B cell (primary cell): ENCODE data around the gene VWA5A. TPM values are rescaled to one million over a fixed set of nuclear protein-coding genes. Genes with fewer than 3 reads are reported as not detected.

ENCODE experiments used
- ATAC-seq: fragments of 200-7000 bp; cut with Tn5 transposase; one replicate; pipeline ENCODE4 v1.10.0; 2021; ENCODE audit warnings: low read depth, mild to moderate bottlenecking, moderate number of reproducible peaks, moderate library complexity
- CTCF ChIA-PET: fragments of 350-600 bp; sonication (Branson Sonifier 250); formaldehyde crosslinking; loops from one replicate; lab custom pipeline; 2021; ENCODE audit warnings: antibody characterized with exemption, inconsistent platforms; lab: Charles Lee
- POLR2A ChIA-PET: fragments of 350-600 bp; sonication (Branson Sonifier 250); formaldehyde crosslinking; loops from one replicate; lab custom pipeline; 2021; ENCODE audit warnings: antibody characterized with exemption; lab: Charles Lee
- DNase-seq: peaks from one replicate; pipeline ENCODE4 v3.0.0; 2013
- H2AFZ ChIP-seq: 2 replicates; pipeline ENCODE4 v1.6.1; 2012; ENCODE audit warnings: mild to moderate bottlenecking, low read depth, low read length; ENCODE audit not compliant: insufficient read depth, poor library complexity, severe bottlenecking
- H3K27ac ChIP-seq, 2 donors: 1 replicate in 1 of 2; 2 replicates in 1 of 2; pipeline ENCODE4 v1.5.1; 2012 to 2013; ENCODE audit warnings: low read length in 2 of 2, mild to moderate bottlenecking in 2 of 2, moderate library complexity in 1 of 2
- H3K27me3 ChIP-seq, 4 experiments: fragments of 200-600 bp in 1 of 4; sonication (generic) in 1 of 4; replicated peaks in 1 of 4; 1 replicate in 2 of 4; 2 replicates in 2 of 4; pipeline versions ENCODE4 v1.6.1 to v1.7.0; 2013 to 2016; ENCODE audit warnings: low read length in 3 of 4, mild to moderate bottlenecking in 2 of 4, mixed read lengths in 1 of 4, moderate library complexity in 1 of 4; ENCODE audit not compliant: insufficient read depth in 4 of 4, control insufficient read depth in 3 of 4; ENCODE audit errors: control extremely low read depth in 1 of 4
- H3K36me3 ChIP-seq, 2 experiments: replicated peaks in 1 of 2; 1 replicate in 1 of 2; 2 replicates in 1 of 2; pipeline versions ENCODE4 v1.6.1 to v1.7.1; 2013; ENCODE audit warnings: low read length in 1 of 2; ENCODE audit not compliant: insufficient read depth in 2 of 2, control insufficient read depth in 1 of 2; ENCODE audit errors: control extremely low read depth in 1 of 2, extremely low read depth in 1 of 2
- H3K4me1 ChIP-seq, 2 donors: fragments of 200-600 bp in 1 of 2; sonication (generic) in 1 of 2; 1 replicate in 1 of 2; 2 replicates in 1 of 2; pipeline versions ENCODE4 v1.5.1 to v1.6.1; 2013 to 2017; ENCODE audit warnings: low read length in 2 of 2; ENCODE audit not compliant: control insufficient read depth in 2 of 2, insufficient read depth in 2 of 2
- H3K4me2 ChIP-seq: replicated peaks from 2 replicates; pipeline ENCODE3; 2012; ENCODE audit warnings: mild to moderate bottlenecking, low read depth, low read length; ENCODE audit not compliant: poor library complexity, severe bottlenecking
- H3K4me3 ChIP-seq, 5 experiments: fragments of 200-600 bp in 1 of 5; sonication (generic) in 1 of 5; 1 replicate in 3 of 5; 2 replicates in 2 of 5; pipeline versions ENCODE4 v1.5.1 to v1.7.0; 2011 to 2016; ENCODE audit warnings: low read length in 4 of 5, mild to moderate bottlenecking in 4 of 5, low read depth in 2 of 5, control low read depth in 1 of 5, moderate library complexity in 1 of 5; ENCODE audit not compliant: insufficient read depth in 1 of 5; ENCODE audit errors: control extremely low read depth in 1 of 5, extremely low read depth in 1 of 5
- H3K79me2 ChIP-seq: fragments of 200-600 bp; sonication (generic); one replicate; pipeline ENCODE4 v1.6.0; 2016; ENCODE audit warnings: low read length; ENCODE audit not compliant: control insufficient read depth, insufficient read depth
- H3K9ac ChIP-seq: fragments of 200-600 bp; sonication (generic); 2 replicates; pipeline ENCODE4 v1.6.1; 2017; ENCODE audit warnings: mild to moderate bottlenecking, low read length, moderate library complexity
- H3K9me3 ChIP-seq, 3 donors: one replicate each; pipeline versions ENCODE4 v1.6.1 to v1.7.1; 2013; ENCODE audit warnings: low read length in 2 of 3; ENCODE audit not compliant: control insufficient read depth in 2 of 3, insufficient read depth in 1 of 3; ENCODE audit errors: control extremely low read depth in 1 of 3
- H4K20me1 ChIP-seq: 2 replicates; pipeline ENCODE4 v1.6.0; 2012; ENCODE audit warnings: mild to moderate bottlenecking, low read length; ENCODE audit not compliant: insufficient read depth, control insufficient read depth, poor library complexity, severe bottlenecking
- H3K27ac Mint-ChIP-seq: one replicate; pipeline ENCODE4 v1.8.0; 2021; ENCODE audit warnings: mixed read lengths
- H3K27me3 Mint-ChIP-seq: one replicate; pipeline ENCODE4 v1.8.0; 2021; ENCODE audit warnings: mixed read lengths
- H3K4me1 Mint-ChIP-seq: one replicate; pipeline ENCODE4 v1.8.0; 2021; ENCODE audit warnings: mixed read lengths
- H3K4me3 Mint-ChIP-seq: one replicate; pipeline ENCODE4 v1.8.0; 2021; ENCODE audit warnings: mixed read lengths
- H3K9me3 Mint-ChIP-seq: one replicate; pipeline ENCODE4 v1.8.0; 2022; ENCODE audit warnings: mixed read lengths; ENCODE audit not compliant: insufficient read depth
- EZH2 ChIP-seq: IDR thresholded peaks from 2 replicates; pipeline ENCODE4 v1.6.1; 2012; ENCODE audit warnings: borderline replicate concordance, low read depth, mild to moderate bottlenecking, moderate library complexity, low read length; ENCODE audit not compliant: insufficient read depth, poor library complexity, severe bottlenecking
- whole genome bisulfite sequencing: methylation state at CpG from one replicate; pipeline ENCODE4 v1.1.5; 2013; ENCODE audit warnings: missing lambda C conversion rate; ENCODE audit not compliant: insufficient coverage; 5-methylcytosine and 5-hydroxymethylcytosine counted together
- intact Hi-C: fragments of 100-400 bp; cut with micrococcal nuclease; formaldehyde crosslinking; loops from one replicate; pipeline ENCODE4 v1.10.0; 2022
- polyA plus RNA-seq: library from polyadenylated mRNA; depleted of rRNA; stranded (reverse); fragments of >200 nt; gene quantifications from 2 replicates; pipeline ENCODE4 v1.2.3, GENCODE V29; 2012
- total RNA-seq, 2 donors: library from RNA; stranded (reverse); fragments of 120-200 nt in 1 of 2; gene quantifications; 1 replicate in 1 of 2; 2 replicates in 1 of 2; pipeline versions ENCODE4 v1.2.3 to v1.2.4, GENCODE V29; 2013 to 2022
- TF ChIP-seq, protein P1 (sequence below): fragments of 200-600 bp; IDR thresholded peaks from one replicate; pipeline ENCODE4 v1.8.0; 2022; ENCODE audit warnings: antibody characterized with exemption, mild to moderate bottlenecking

VWA5A gene
- total and polyA plus RNA-seq, 2 donors (not counting 1 experiment from before 2014, with no cell fraction given) = 4.9 to 6.3 TPM

- DNase-seq = no peak
- Histone ChIP-seq H3K79me2 (no peaks in the 10 kb centered on the region), H4K20me1 (no peaks in the 10 kb centered on the region), H3K4me3 (no peak overlapping the region), H3K4me1 (no peaks in the 10 kb centered on the region), H3K9me3 (no peaks in the 10 kb centered on the region), H2AFZ (no peak overlapping the region), H3K36me3 (no peaks in the 10 kb centered on the region), H3K9ac (no peak overlapping the region), H3K4me2 (no peak overlapping the region), H3K27me3 (no peaks in the 10 kb centered on the region), H3K27ac (no peak overlapping the region)
- WGBS = no CpG with 5 or more reads among the region's 2 CpGs
- no peak for ATAC-seq
- H3K27me3 Mint-ChIP-seq = peaks cover 8% of the 10 kb centered on the region
- ChIA-PET CTCF (no interaction called here), POLR2A (no interaction called here)
- H3K4me1 Mint-ChIP-seq = peaks cover 4% of the 10 kb centered on the region
- no peak overlapping the region for H3K4me3 Mint-ChIP-seq
- intact Hi-C loops = no loop called here
- H3K9me3 Mint-ChIP-seq = no peaks in the 10 kb centered on the region
- TF ChIP-seq, protein P1, sequence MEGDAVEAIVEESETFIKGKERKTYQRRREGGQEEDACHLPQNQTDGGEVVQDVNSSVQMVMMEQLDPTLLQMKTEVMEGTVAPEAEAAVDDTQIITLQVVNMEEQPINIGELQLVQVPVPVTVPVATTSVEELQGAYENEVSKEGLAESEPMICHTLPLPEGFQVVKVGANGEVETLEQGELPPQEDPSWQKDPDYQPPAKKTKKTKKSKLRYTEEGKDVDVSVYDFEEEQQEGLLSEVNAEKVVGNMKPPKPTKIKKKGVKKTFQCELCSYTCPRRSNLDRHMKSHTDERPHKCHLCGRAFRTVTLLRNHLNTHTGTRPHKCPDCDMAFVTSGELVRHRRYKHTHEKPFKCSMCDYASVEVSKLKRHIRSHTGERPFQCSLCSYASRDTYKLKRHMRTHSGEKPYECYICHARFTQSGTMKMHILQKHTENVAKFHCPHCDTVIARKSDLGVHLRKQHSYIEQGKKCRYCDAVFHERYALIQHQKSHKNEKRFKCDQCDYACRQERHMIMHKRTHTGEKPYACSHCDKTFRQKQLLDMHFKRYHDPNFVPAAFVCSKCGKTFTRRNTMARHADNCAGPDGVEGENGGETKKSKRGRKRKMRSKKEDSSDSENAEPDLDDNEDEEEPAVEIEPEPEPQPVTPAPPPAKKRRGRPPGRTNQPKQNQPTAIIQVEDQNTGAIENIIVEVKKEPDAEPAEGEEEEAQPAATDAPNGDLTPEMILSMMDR = no peak
- no peak for TF ChIP-seq EZH2
- no peak overlapping the region for H3K27ac Mint-ChIP-seq
Observed at GRCh38 chr11:124153821-124154220, 38.6 kb downstream of the VWA5A start.

GRCh38 chr11:124159481-124159880 is 44.2 kb downstream of the VWA5A start:
- Histone ChIP-seq H4K20me1 (no peaks in the 10 kb centered on the region), H3K27ac (no peak overlapping the region), H3K4me1 (no peaks in the 10 kb centered on the region), H3K4me2 (no peak overlapping the region), H3K27me3 (peaks cover 0 to 3% (median 0%) of the 10 kb centered on the region in 4 experiments), H3K9ac (no peak overlapping the region), H3K4me3 (no peak overlapping the region), H3K36me3 (no peaks in the 10 kb centered on the region), H3K79me2 (no peaks in the 10 kb centered on the region), H3K9me3 (no peaks in the 10 kb centered on the region), H2AFZ (no peak overlapping the region)
- DNase-seq = no peak
- no peak for ATAC-seq
- ChIA-PET CTCF (no interaction called here), POLR2A (no interaction called here)
- H3K4me1 Mint-ChIP-seq = no peaks in the 10 kb centered on the region
- no peak overlapping the region for H3K4me3 Mint-ChIP-seq
- H3K27ac Mint-ChIP-seq = no peak overlapping the region
- intact Hi-C loops = no loop called here
- H3K9me3 Mint-ChIP-seq = no peaks in the 10 kb centered on the region
- H3K27me3 Mint-ChIP-seq = peaks cover 11% of the 10 kb centered on the region
- TF ChIP-seq, protein P1 = no peak
- no peak for TF ChIP-seq EZH2
